ENCODE results near the gene SPATA20. TPM values are rescaled to one million over a fixed set of nuclear protein-coding genes. Genes with fewer than 3 reads are reported as not detected.

SPATA20 gene
- 31.0 and 42.6 TPM in 2 replicates for total RNA-seq (2014; rRNA removed; shearing (Covaris generic))

DNA sequence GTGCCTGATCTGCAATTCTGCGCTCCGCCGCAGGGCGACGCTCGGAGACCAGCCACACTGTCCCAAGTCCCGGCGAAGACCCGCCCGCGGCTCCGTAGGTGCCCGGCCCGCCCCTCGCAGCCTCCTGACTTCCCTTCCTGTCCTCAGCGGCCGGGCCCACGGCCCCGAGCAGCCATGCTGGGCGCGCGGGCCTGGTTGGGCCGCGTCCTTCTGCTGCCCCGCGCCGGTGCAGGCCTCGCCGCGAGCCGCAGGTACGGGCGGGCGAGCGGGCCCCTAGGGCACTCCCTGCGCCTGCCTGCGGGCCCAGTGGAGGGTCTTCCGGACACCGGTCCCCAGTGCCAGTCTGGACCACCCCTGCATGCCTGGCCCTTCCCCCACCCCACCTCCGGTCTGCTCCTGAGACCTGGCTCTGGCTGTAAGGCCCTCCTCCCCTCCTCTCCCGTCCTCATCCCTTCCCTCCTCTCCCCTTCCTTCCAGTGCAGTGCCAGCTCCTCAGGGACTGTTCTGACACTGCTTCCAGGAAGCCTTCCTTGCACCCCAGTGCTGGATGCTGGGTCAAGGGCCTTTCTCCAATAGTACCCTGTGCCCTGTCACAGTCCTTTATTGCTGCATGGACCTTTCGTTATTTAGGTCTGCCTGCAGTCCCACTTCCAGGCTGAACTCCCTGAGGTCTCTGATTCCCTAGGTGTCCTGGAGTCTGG is at the start of gene SPATA20:
Gene SPATA20, plus strand, starts transcription at position 140 of the 701 bp plus-strand sequence. Its CDS starts 35 bp downstream, at position 175.
- Histone ChIP-seq H3K4me3 (ENCODE audit: insufficient read depth, low read depth, low read length) (peak within 1 kb of the TSS; percentile 56), H3K27me3 (ENCODE audit: control insufficient read depth, insufficient read depth, low read length) (no peaks in the 10 kb centered on the region; the same call in none of the 2 replicates), H3K36me3 (replicated peaks; ENCODE audit: control insufficient read depth, insufficient read depth, low read length) (no peaks in the 10 kb centered on the region)
- DNase-seq, result peak; percentile 97

DNA sequence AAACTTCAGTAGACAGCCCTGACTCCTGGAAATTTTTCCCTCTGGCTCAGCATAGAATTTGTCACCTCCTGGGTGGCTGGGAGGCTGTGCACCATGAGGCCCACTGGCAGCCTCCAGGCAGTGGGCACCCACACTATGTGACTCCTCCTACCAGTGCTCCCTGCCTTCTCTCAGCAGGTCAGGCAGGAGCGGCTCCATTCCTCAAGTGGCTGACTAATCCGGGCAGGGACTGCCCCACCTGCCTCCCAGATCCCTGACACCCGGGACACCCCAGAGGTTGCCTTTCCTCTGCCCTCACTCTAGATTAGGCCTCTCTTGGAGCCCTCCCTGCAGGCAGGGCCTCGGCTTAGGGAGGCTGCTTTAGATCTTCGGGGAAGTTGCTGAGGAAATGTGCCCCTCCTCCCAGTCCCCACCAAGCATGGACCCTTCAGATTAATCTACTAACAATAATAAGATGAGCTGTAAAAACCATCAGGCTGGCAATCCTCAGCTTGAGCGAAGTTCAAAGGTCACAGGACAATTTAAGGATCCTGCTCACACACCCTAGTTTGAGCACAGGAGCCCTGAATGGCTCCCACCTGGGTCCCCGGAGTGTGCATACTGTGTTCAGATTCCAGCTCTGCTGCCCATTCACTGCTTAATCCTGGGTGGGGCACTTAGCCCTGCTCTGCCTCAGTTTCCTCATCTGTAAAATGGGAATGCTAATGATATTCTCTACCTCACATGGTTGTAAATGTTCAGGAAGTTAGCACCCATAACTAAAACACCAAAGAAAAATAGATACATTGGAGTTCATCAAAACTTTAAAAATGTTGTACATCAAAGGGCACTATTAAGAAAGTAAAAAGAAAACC is 48.7 kb upstream of the SPATA20 start:
- DNase-seq, result no peak
- H3K27me3 ChIP-seq (ENCODE audit: control insufficient read depth, insufficient read depth, low read length), result no peaks in the 10 kb centered on the region
- H3K36me3 ChIP-seq (replicated peaks; ENCODE audit: control insufficient read depth, insufficient read depth, low read length), result no peaks in the 10 kb centered on the region
- H3K4me3 ChIP-seq (ENCODE audit: insufficient read depth, low read depth, low read length), result no peak overlapping the region

DNA sequence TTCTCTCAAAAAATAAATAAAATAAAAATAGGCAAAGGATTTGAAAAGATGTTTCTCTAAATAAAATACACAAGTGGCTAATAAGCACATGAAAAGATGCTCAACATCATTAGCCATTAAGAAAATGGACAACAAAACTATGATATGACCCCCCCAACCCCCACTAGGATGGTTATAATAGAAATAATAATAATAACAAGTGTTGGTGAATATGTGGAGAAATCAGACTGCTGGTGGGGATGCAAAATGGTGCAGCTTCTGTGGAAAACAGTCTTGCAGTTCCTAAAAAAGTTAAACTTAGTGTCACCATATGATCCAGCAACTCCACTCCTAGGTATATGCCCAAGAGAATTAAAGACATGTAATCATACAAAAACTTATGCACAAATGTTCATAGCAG is 47.7 kb upstream of the SPATA20 start:
- H3K36me3 ChIP-seq (replicated peaks; ENCODE audit: control insufficient read depth, insufficient read depth, low read length), result no peaks in the 10 kb centered on the region
- H3K4me3 ChIP-seq (ENCODE audit: insufficient read depth, low read depth, low read length), result no peak overlapping the region
- no peaks in the 10 kb centered on the region for H3K27me3 ChIP-seq (ENCODE audit: control insufficient read depth, insufficient read depth, low read length)
- DNase-seq, result no peak

DNA sequence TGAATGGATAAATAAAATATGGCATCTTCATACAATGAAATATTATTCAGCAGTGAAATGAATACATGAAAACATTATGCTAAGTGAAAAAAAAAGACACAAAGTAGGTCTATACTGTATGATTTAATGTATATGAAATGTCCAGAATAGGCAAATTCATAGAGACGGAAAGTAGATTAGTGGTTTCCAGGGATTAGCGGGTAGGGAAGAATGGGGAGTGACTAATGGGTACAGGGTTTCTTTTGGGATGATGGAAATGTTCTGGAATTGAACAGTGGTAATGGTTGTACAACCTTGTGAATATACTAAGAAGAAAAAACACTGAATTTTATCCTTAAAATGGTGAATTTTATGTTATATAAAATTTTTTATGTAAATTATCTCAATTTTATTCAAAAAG is 47.3 kb upstream of the SPATA20 start:
- Histone ChIP-seq H3K4me3 (ENCODE audit: insufficient read depth, low read depth, low read length) (no peak overlapping the region), H3K36me3 (replicated peaks; ENCODE audit: control insufficient read depth, insufficient read depth, low read length) (no peaks in the 10 kb centered on the region), H3K27me3 (ENCODE audit: control insufficient read depth, insufficient read depth, low read length) (no peaks in the 10 kb centered on the region)
- no peak for DNase-seq

DNA sequence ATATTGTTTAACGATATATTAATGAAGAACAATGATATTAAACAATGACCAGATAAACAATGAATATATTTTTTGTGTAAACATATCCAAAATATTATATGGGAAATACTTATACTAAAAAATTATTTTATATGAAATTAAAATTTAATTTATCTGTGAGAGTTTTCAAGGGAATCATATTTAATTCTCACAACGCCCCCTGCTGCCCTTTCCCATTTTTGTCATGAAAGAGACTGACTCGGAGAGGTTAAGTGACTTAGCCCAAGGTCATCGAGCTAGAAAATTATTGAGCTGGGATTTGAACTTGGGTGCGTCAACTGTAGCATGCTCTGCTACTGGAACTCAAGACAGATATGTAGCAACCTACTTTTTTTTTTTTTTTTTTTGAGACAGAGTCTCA is 45.9 kb upstream of the SPATA20 start:
- Histone ChIP-seq H3K27me3 (ENCODE audit: control insufficient read depth, insufficient read depth, low read length) (no peaks in the 10 kb centered on the region; the same call in 1 of the 2 replicates), H3K36me3 (replicated peaks; ENCODE audit: control insufficient read depth, insufficient read depth, low read length) (no peaks in the 10 kb centered on the region), H3K4me3 (ENCODE audit: insufficient read depth, low read depth, low read length) (no peak overlapping the region)
- no peak for DNase-seq

DNA sequence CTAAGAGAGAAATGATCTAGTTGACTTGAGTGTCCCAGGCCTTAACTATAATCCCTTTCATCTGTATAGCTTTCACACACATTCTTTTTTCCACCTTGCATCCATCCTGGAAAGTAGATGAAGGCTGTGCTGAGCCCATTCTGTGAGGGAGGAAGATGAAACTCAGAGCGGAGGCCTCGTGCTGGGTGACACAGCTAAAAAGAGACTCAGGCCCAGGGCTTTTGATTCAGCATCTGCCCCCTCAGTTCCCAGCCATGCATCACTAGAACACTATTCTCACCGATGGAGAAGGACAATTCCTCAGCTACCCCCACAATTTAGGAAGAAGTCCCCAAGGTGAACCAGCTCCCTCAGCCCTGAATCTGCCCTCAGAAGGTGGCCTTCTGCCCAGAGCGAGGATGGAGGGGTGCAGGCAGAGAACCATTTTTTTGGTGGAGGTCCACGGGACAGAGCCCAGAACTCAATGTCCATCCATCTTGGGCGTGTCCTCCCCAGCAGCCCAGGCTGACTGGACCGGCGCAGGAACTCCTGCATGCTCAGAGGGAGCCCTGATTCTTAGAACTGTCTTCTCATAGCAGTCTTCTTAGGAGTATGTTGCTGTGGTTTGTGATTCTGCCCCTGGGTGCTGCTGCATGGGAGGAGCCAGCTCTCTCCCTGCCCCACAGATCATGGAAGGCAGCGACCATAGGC is 44.5 kb upstream of the SPATA20 start:
- H3K4me3 ChIP-seq (ENCODE audit: insufficient read depth, low read depth, low read length), result no peak overlapping the region
- H3K36me3 ChIP-seq (replicated peaks; ENCODE audit: control insufficient read depth, insufficient read depth, low read length), result no peaks in the 10 kb centered on the region
- DNase-seq, result no peak
- H3K27me3 ChIP-seq (ENCODE audit: control insufficient read depth, insufficient read depth, low read length), result peaks cover under 1% of the 10 kb centered on the region

DNA sequence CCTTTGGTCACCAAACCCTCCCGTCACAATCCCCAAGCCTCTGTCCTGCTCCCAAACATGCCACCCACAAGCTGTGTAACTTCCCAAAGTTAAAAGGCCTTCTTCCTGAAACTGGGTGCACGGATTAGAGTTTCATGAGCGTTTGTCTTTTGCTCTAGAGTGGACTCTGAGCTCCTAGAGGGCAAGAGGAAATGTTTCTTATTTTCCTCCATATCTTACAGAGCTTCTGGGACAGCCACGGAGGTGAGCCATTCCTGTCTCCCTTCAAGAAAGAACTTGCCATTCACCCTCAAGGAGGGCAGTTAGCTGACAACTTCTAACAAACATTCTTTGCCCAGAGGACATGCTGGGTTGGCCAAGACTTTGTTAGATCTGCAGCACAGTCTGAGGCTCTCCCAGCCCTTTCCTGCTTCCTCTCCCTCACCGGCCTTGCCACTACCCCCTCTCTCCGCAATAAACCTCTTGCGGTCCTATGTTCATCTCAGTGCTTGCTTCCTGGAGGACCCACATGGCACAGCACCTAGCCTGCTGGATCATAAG is 41.3 kb upstream of the SPATA20 start:
- no peak for DNase-seq

DNA sequence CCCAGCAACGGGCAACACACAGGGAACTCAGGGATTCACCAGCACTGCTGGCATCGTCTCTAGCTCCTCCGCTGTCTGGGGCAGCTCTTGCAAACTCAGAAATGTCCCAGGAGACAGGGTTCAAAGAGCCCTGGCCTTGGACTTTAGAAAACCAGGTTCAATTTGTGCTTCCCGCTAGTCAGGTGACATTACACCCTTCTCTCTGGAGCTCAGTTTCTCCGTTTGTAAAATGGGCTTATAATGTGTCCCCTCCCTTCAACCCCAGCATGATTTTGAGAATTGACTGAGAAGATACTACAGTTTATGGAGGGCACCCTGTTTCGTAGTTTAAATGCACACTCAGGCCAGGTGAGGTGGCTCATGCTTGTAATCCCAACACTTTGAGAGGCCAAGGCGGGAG is 40.7 kb upstream of the SPATA20 start:
- no peaks in the 10 kb centered on the region for H3K36me3 ChIP-seq (replicated peaks; ENCODE audit: control insufficient read depth, insufficient read depth, low read length)
- peaks cover 9% of the 10 kb centered on the region for H3K27me3 ChIP-seq (ENCODE audit: control insufficient read depth, insufficient read depth, low read length)
- no peak for DNase-seq
- no peak overlapping the region for H3K4me3 ChIP-seq (ENCODE audit: insufficient read depth, low read depth, low read length)

More for the DNA sequence above, 41.3 kb upstream of the SPATA20 start:
- H3K27me3 ChIP-seq (ENCODE audit: control insufficient read depth, insufficient read depth, low read length), result peaks cover 9% of the 10 kb centered on the region
- H3K4me3 ChIP-seq (ENCODE audit: insufficient read depth, low read depth, low read length), result no peak overlapping the region
- H3K36me3 ChIP-seq (replicated peaks; ENCODE audit: control insufficient read depth, insufficient read depth, low read length), result no peaks in the 10 kb centered on the region

DNA sequence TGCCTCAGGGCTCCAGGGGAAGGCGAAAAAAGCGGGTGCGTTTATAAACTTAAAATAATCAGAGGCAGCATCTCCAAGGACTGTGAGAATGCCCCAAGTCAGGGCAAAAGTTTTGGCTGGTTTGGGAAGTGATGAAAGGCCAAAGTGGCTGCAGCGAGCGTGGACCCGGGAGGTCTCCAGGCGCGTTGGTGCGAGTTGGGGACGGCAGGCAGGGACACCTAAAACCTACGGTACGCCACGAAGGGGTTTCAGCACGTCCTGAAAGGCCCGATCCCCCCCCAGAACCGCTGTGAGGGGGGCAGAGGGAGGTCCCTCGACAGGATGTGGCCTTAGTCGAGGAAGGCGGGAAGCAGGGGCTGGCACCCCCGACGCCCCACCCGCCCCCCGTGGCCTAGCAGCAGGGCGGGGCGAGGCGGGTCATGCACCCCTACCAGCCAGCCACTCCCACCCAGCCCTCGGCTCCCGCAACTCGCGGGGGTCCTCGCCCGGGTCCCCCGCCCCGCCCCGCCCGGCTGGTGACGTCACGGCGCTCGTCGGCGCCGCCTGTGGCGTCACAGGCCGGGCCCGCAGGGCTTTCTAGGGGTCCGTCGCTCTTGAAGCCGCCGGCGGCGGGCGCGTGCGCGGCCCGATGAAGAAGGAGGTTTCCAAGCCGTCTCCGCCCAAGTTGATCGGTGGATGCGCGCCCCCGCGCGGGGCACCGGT is 39.0 kb upstream of the SPATA20 start, which contains the start of gene MYCBPAP:
Gene MYCBPAP, plus strand, starts transcription at position 569 of the 702 bp plus-strand sequence. CDS start 236 bp downstream, outside the sequence.
- H3K4me3 ChIP-seq (ENCODE audit: insufficient read depth, low read depth, low read length), result peak within 1 kb of the TSS; percentile 65
- H3K36me3 ChIP-seq (replicated peaks; ENCODE audit: control insufficient read depth, insufficient read depth, low read length), result no peaks in the 10 kb centered on the region
- peaks cover 9% of the 10 kb centered on the region for H3K27me3 ChIP-seq (ENCODE audit: control insufficient read depth, insufficient read depth, low read length)
- peak; percentile 96 for DNase-seq

DNA sequence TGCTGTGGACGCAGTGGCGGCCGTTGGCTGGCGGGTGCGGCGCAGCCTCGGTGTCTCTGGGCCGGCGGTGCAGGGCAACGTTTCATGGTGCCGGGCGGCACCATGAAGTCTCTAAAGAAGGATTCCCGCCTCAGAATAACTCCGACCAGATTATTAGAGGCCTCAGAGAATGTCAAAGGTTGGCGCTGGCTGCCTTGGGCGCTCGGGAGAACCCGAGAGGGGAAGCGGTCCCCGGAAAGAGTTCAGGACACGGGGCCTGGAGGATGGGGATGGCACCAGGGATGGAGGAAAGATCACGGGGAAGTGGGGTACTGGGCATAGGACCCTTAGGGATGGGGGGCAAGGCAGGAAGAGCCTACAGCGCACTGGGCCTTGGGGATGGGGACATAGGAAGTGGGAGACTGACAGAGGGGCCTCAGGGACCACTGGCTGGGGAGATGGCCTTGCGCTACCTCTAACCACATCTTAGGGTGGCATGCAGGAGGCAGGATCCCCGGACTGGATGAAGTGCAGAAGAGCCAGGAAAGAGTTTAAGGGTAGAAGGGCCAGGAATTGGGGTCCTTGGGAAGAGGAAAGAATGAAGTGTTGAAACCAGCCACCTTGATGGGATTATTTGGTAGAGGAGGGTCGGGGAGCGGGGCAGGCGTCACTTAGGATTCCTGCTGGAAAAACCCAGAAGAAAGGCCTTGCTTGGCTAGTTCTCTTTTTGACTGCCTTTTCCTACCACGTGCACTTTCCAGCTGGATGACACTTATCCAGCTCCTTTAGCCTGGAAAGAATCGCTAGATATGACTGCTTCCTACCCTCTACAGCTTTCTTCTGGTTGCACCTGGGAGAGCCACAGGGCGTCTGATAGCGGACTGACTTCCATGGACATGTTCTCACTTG is 38.2 kb upstream of the SPATA20 start:
- peak overlapping the region; percentile 65 for H3K4me3 ChIP-seq (ENCODE audit: insufficient read depth, low read depth, low read length)

DNA sequence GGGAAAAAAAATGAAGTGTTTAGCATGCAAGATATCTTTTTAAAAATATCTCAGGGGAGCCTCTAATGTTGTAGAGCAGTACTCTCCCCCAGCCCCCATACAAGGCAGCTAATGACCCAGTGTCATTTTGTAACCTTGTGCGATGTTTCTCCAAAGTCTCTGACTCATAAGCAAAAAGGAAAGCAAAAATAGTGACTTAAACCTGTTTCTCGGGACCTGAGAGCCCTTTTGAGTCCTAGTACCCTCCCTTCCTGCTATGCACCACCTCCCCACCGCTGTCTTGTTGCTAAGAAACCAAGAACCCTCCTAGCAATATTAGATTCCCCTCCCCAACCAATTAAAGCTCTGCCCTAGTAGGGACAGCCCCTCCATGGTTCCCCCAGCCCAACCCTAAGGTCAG is 35.9 kb upstream of the SPATA20 start:
- Histone ChIP-seq H3K36me3 (replicated peaks; ENCODE audit: control insufficient read depth, insufficient read depth, low read length) (no peaks in the 10 kb centered on the region), H3K4me3 (ENCODE audit: insufficient read depth, low read depth, low read length) (no peak overlapping the region), H3K27me3 (ENCODE audit: control insufficient read depth, insufficient read depth, low read length) (peaks cover 9% of the 10 kb centered on the region)
- no peak for DNase-seq

More for the DNA sequence above, 38.2 kb upstream of the SPATA20 start:
- H3K27me3 ChIP-seq (ENCODE audit: control insufficient read depth, insufficient read depth, low read length), result peaks cover 9% of the 10 kb centered on the region
- no peaks in the 10 kb centered on the region for H3K36me3 ChIP-seq (replicated peaks; ENCODE audit: control insufficient read depth, insufficient read depth, low read length)
- DNase-seq, result no peak

DNA sequence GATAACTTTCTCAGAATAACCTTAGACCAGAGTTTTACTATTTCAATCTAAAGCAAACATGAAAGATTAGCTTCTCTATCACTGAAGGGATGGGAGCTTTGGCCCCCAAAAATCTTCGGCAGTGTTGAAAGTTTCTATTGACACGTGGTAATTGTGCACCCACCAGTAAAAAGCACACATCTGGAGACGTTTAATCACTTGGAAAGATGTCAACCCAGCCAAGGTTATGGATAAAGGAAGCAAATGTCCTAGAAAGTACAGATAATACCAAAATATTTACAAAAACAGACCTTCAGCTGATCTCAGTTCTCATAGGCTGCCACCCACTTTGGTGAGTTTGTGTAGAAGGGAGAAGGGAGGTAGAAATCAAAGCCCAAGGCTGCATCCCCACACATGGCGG is 33.5 kb upstream of the SPATA20 start:
- Histone ChIP-seq H3K36me3 (replicated peaks; ENCODE audit: control insufficient read depth, insufficient read depth, low read length) (no peaks in the 10 kb centered on the region), H3K4me3 (ENCODE audit: insufficient read depth, low read depth, low read length) (no peak overlapping the region), H3K27me3 (ENCODE audit: control insufficient read depth, insufficient read depth, low read length) (peaks cover 5% of the 10 kb centered on the region; the same call in 1 of the 2 replicates)
- no peak for DNase-seq

DNA sequence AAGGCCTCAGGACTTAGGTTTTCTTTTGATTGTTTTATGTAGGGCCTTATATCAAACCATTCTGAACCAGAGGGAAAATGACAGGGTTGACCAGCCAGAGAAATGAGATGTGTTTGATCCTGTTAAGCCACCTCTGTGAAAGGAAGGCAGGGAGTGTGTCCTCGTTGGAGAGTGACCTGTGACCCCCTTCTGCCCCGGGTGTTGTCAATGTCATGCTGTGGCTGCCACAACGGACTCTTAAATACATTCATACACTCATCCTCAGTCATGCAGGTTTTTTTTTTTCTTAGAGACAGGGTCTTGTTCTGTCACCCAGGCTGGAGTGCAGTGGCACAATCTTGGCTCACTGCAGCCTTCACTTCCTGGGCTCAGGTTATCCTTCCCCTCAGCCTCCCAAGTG is 32.6 kb upstream of the SPATA20 start:
- no peak overlapping the region for H3K4me3 ChIP-seq (ENCODE audit: insufficient read depth, low read depth, low read length)

More for the DNA sequence above, 32.6 kb upstream of the SPATA20 start:
- no peak for DNase-seq
- no peaks in the 10 kb centered on the region for H3K27me3 ChIP-seq (ENCODE audit: control insufficient read depth, insufficient read depth, low read length)
- H3K36me3 ChIP-seq (replicated peaks; ENCODE audit: control insufficient read depth, insufficient read depth, low read length), result no peaks in the 10 kb centered on the region

Measured in H7 (cell line).